Mesendoderm (in vitro differentiated cells): ENCODE measurements around the gene HOGA1.
A peak's percentile ranks its signal among the peaks of the same experiment; 100 is the strongest.
"Not testable (repeated sequence)": the region's sequence is repeated elsewhere in the genome, so short reads cannot be mapped to it uniquely, and the experiment has no call there.

ENCODE experiments used
- DNase-seq: peaks from one replicate; pipeline ENCODE4 v3.0.0; 2013
- H2AK5ac ChIP-seq: 2 replicates; pipeline ENCODE4 v1.6.1; 2013; ENCODE audit warnings: low read length, inconsistent platforms
- H2BK120ac ChIP-seq: 2 replicates; pipeline ENCODE4 v1.6.1; 2013; ENCODE audit warnings: low read depth, mild to moderate bottlenecking, low read length, moderate library complexity, mixed read lengths
- H2BK15ac ChIP-seq: replicated peaks from 2 replicates; pipeline ENCODE4 v1.6.1; 2013; ENCODE audit warnings: low read depth, mild to moderate bottlenecking, moderate library complexity
- H2BK5ac ChIP-seq: 2 replicates; pipeline ENCODE4 v1.6.1; 2013; ENCODE audit warnings: low read length, inconsistent platforms
- H3K18ac ChIP-seq: 2 replicates; pipeline ENCODE4 v1.6.1; 2013; ENCODE audit warnings: mild to moderate bottlenecking, low read length, mixed read lengths
- H3K23ac ChIP-seq: one replicate; pipeline ENCODE4 v1.6.1; 2013; ENCODE audit warnings: low read length
- H3K27ac ChIP-seq: 2 replicates; pipeline ENCODE4 v1.5.1; 2013; ENCODE audit warnings: low read depth, mild to moderate bottlenecking, inconsistent platforms, low read length, moderate library complexity
- H3K27me3 ChIP-seq: 2 replicates; pipeline ENCODE4 v1.6.1; 2013; ENCODE audit warnings: low read length, control low read depth, mild to moderate bottlenecking, inconsistent platforms; ENCODE audit not compliant: insufficient read depth, poor library complexity
- H3K36me3 ChIP-seq: 2 replicates; pipeline ENCODE4 v1.6.1; 2013; ENCODE audit warnings: low read length, inconsistent platforms; ENCODE audit not compliant: control insufficient read depth, insufficient read depth
- H3K4ac ChIP-seq: one replicate; pipeline ENCODE4 v1.6.1; 2013; ENCODE audit warnings: low read depth, mild to moderate bottlenecking, low read length, moderate library complexity
- H3K4me1 ChIP-seq: 2 replicates; pipeline ENCODE4 v1.6.1; 2013; ENCODE audit warnings: low read depth, low read length, inconsistent platforms; ENCODE audit not compliant: control insufficient read depth
- H3K4me2 ChIP-seq: 2 replicates; pipeline ENCODE4 v1.6.1; 2013; ENCODE audit warnings: low read length
- H3K4me3 ChIP-seq: 2 replicates; pipeline ENCODE4 v1.5.1; 2013; ENCODE audit warnings: mild to moderate bottlenecking, low read length
- H3K56ac ChIP-seq: one replicate; pipeline ENCODE4 v1.6.1; 2013; ENCODE audit warnings: low read length
- H3K79me1 ChIP-seq: 2 replicates; pipeline ENCODE4 v1.6.1; 2013; ENCODE audit warnings: low read length, inconsistent platforms
- H3K79me2 ChIP-seq: 2 replicates; pipeline ENCODE4 v1.6.1; 2013; ENCODE audit warnings: mild to moderate bottlenecking, low read length; ENCODE audit not compliant: control insufficient read depth, insufficient read depth
- H3K9ac ChIP-seq: 2 replicates; pipeline ENCODE4 v1.6.1; 2013; ENCODE audit warnings: low read length, inconsistent platforms
- H4K5ac ChIP-seq: one replicate; pipeline ENCODE4 v1.6.1; 2013; ENCODE audit warnings: low read length
- H4K8ac ChIP-seq: one replicate; pipeline ENCODE4 v1.6.1; 2013; ENCODE audit warnings: low read depth, mild to moderate bottlenecking, control low read depth, low read length, moderate library complexity
- WGBS: extraction: QIAGEN DNeasy Blood & Tissue Kit; methylation state at CpG from one replicate; pipeline ENCODE4 v1.1.7; 2013; ENCODE audit warnings: low lambda C conversion rate, missing lambda C conversion rate; ENCODE audit not compliant: insufficient coverage; ENCODE audit errors: extremely low coverage; 5-methylcytosine and 5-hydroxymethylcytosine counted together

Gene HOGA1

DNA sequence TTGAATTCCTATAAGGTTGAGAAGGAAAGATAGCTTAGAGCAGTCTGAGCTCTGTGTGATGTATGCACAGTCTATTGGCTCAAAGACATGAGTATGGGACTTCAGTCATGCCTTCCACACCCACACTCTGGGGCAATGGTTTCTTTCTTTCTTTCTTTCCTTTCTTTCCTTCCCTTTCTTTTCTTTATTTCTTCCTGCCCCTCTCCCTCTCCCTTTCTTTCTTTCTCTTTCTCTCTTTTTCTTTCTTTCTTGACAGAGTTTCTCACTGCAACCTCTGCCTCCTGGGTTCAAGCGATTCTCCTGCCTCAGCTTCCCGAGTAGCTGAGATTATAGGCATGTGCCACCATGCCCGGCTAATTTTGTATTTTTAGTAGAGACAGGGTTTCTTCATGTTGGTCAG, 54.9 kb downstream of the HOGA1 start:
- H2BK15ac ChIP-seq, H3K4ac ChIP-seq, H4K5ac ChIP-seq, H2BK5ac ChIP-seq, DNase-seq, H2AK5ac ChIP-seq, H3K56ac ChIP-seq, H3K9ac ChIP-seq, H3K4me3 ChIP-seq, H3K36me3 ChIP-seq, H4K8ac ChIP-seq, H2BK120ac ChIP-seq, H3K27ac ChIP-seq, H3K18ac ChIP-seq, H3K4me1 ChIP-seq, H3K27me3 ChIP-seq, H3K4me2 ChIP-seq, H3K23ac ChIP-seq: not testable (repeated sequence)
- peaks cover 13% of the 10 kb centered on the region for H3K79me1 ChIP-seq
- peaks cover 15% of the 10 kb centered on the region for H3K79me2 ChIP-seq
- no CpG with 5 or more reads among the region's 3 CpGs for WGBS

- peak within 1 kb of the TSS; percentile 67 for H3K4me3 ChIP-seq
- peaks cover 7% of the 10 kb centered on the region for H3K36me3 ChIP-seq
- peak within 1 kb of the TSS; percentile 5 for H3K27ac ChIP-seq
- no peak within 1 kb of the TSS for H2BK120ac ChIP-seq
- H3K4ac ChIP-seq = no peak within 1 kb of the TSS
- no peak within 1 kb of the TSS for H4K5ac ChIP-seq
- no peak within 1 kb of the TSS for H2BK5ac ChIP-seq
- WGBS = no CpG with 5 or more reads among the region's 54 CpGs
- peak within 1 kb of the TSS; percentile 99 for H3K23ac ChIP-seq
- H3K56ac ChIP-seq = peak within 1 kb of the TSS; percentile 95
- no peak within 1 kb of the TSS for H2BK15ac ChIP-seq
- peak within 1 kb of the TSS; percentile 92 for H3K9ac ChIP-seq
- peak within 1 kb of the TSS; percentile 81 for H3K4me2 ChIP-seq
- H3K18ac ChIP-seq = peak within 1 kb of the TSS; percentile 20
- H3K79me1 ChIP-seq = peaks cover 17% of the 10 kb centered on the region
- peaks cover 19% of the 10 kb centered on the region for H3K79me2 ChIP-seq
- no peaks in the 10 kb centered on the region for H3K4me1 ChIP-seq
- no peak within 1 kb of the TSS for H4K8ac ChIP-seq
- peak; percentile 100 for DNase-seq
- no peak within 1 kb of the TSS for H2AK5ac ChIP-seq
- no peaks in the 10 kb centered on the region for H3K27me3 ChIP-seq
Observed at GRCh38 chr10:97640174-97640867, 56.1 kb downstream of the HOGA1 start, which contains the start of gene PI4K2A. Gene PI4K2A (plus strand): TSS chr10:97640671. CDS start chr10:97640743, 72 bp downstream.

DNA sequence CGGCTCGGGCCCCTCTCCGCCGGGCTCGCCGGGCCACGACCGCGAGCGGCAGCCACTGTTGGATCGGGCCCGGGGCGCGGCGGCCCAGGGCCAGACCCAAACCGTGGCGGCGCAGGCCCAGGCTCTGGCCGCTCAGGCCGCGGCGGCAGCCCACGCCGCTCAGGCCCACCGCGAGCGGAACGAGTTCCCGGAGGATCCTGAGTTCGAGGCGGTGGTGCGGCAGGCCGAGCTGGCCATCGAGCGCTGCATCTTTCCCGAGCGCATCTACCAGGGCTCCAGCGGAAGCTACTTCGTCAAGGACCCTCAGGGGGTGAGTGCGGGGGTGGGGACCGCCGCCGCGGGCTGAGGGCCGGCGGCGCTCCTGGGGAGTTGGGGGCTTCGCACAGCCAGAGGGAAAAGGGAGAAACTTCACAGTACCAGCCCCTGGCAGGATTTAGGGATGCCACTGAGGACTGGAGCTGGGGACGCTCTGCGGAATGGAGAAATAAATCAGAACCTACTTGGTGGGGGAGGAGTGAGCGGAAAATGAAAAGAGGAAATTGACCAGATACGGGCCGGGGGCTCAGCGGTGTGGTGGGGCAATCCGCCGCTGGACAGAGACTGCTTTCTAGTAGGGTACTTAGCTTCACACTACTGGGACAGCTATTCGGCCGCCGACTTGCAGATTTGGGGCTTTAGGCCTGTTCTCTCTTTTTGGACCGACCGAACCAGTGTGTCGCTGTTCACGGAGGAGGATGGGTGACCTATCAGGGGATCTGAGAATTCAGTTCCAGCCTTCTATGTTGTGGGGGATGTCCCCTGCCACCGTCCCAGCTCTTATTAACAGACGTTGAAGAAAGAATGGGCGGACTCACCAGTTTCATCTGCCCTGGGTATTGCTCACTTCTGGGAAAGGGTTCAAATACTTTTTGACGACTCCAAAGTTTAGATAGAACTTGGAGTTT, 57.0 kb downstream of the HOGA1 start:
- no peak overlapping the region for H2BK120ac ChIP-seq
- H3K9ac ChIP-seq = peak overlapping the region; percentile 92
- H3K79me1 ChIP-seq = peaks cover 17% of the 10 kb centered on the region
- H2AK5ac ChIP-seq = no peak overlapping the region
- no peak overlapping the region for H4K5ac ChIP-seq
- peak overlapping the region; percentile 81 for H3K4me2 ChIP-seq
- H2BK5ac ChIP-seq = no peak overlapping the region
- H3K4me1 ChIP-seq = no peaks in the 10 kb centered on the region
- peak overlapping the region; percentile 95 for H3K56ac ChIP-seq
- peaks cover 7% of the 10 kb centered on the region for H3K36me3 ChIP-seq
- H3K18ac ChIP-seq = peak overlapping the region; percentile 20
- peaks cover 19% of the 10 kb centered on the region for H3K79me2 ChIP-seq
- peak overlapping the region; percentile 67 for H3K4me3 ChIP-seq
- DNase-seq = peak; percentile 70
- H3K27me3 ChIP-seq = no peaks in the 10 kb centered on the region
- peak overlapping the region; percentile 99 for H3K23ac ChIP-seq
- no peak overlapping the region for H2BK15ac ChIP-seq
- H3K4ac ChIP-seq = no peak overlapping the region
- peak overlapping the region; percentile 5 for H3K27ac ChIP-seq
- H4K8ac ChIP-seq = no peak overlapping the region
- WGBS = no CpG with 5 or more reads among the region's 67 CpGs

DNA sequence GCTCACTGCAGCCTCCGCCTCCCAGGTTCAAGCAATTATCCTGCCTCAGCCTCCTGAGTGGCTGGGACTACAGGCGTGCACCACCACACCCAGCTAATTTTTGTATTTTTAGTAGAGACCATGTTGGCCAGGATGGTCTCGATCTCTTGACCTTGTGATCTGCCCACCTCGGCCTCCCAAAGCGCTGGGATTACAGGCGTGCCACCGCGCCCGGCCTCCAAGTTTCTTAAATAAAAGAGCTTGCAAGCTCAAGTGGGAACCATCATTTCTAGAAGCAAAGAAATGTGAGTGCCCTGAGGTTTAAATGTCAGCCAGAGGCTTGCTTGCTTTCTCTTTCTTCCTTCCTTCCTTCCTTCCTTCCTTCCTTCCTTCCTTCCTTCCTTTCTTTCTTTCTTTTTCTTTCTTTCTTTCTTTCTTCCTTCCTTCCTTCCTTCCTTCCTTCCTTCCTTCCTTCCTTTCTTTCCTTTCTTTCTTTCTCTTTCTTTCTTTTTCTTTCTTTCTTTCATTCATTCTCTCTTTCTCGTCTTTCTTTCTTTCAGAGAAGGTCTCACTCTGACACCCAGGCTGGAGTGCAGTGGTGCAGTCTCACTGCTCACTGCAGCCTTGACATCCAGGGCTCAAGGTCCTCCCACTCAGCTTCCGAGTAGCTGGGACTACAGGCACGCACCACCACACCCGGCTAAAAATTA, 58.4 kb downstream of the HOGA1 start:
- H3K9ac ChIP-seq, H3K4ac ChIP-seq, H3K27ac ChIP-seq, H2BK5ac ChIP-seq, H2BK120ac ChIP-seq, H3K56ac ChIP-seq, DNase-seq, H3K18ac ChIP-seq, H2AK5ac ChIP-seq, H3K36me3 ChIP-seq, H3K23ac ChIP-seq, H3K27me3 ChIP-seq, H3K4me1 ChIP-seq, H2BK15ac ChIP-seq, H3K4me3 ChIP-seq, H4K8ac ChIP-seq, H3K4me2 ChIP-seq, H4K5ac ChIP-seq: not testable (repeated sequence)
- Histone ChIP-seq H3K79me2 (peaks cover 19% of the 10 kb centered on the region), H3K79me1 (peaks cover 18% of the 10 kb centered on the region)
- WGBS = 92% methylated on average over 1 of the region's 13 CpGs

DNA sequence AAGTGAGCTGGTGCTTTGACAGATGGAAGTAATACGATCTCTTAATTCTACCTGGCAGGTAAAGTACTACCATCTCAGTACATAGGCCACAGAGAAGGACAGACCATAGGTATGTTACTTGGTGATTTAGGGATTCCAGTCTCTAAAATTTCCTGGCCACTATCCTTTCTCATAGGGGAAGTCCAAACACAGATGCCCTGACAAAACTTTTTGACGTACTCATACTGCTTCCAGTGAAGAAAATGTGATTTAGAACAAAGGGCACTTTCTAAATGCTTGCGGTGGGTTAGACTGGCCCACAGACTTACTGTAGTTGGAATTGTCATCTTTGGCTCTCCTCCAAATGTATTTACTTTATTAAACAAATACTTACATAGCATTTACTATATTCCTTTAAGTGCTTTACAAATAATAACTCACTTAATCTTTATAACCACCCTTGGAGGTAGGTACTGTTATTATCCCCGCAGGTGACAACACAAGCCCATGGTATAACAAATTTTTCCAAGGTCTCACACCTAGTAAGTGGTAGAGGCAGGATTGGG, 59.3 kb downstream of the HOGA1 start:
- Histone ChIP-seq H3K56ac (no peak overlapping the region), H3K4me2 (no peak overlapping the region), H3K4me3 (no peak overlapping the region), H3K23ac (no peak overlapping the region), H4K5ac (no peak overlapping the region), H3K4ac (no peak overlapping the region), H4K8ac (no peak overlapping the region), H3K4me1 (no peaks in the 10 kb centered on the region), H2BK120ac (no peak overlapping the region), H3K79me2 (peaks cover 21% of the 10 kb centered on the region), H2BK5ac (no peak overlapping the region), H3K27me3 (no peaks in the 10 kb centered on the region), H2AK5ac (no peak overlapping the region), H2BK15ac (no peak overlapping the region), H3K18ac (no peak overlapping the region), H3K36me3 (peaks cover 7% of the 10 kb centered on the region), H3K27ac (no peak overlapping the region), H3K79me1 (peaks cover 20% of the 10 kb centered on the region), H3K9ac (no peak overlapping the region)
- WGBS = no CpG with 5 or more reads among the region's 4 CpGs
- DNase-seq = no peak
